ENCODE results near the gene JAM2.
"Not testable (repeated sequence)": the region's sequence is repeated elsewhere in the genome, so short reads cannot be mapped to it uniquely, and the experiment has no call there.

JAM2 gene

GRCh38 chr21:25691976-25692375 is 52.9 kb downstream of the JAM2 start:
- TF ChIP-seq, protein P1, sequence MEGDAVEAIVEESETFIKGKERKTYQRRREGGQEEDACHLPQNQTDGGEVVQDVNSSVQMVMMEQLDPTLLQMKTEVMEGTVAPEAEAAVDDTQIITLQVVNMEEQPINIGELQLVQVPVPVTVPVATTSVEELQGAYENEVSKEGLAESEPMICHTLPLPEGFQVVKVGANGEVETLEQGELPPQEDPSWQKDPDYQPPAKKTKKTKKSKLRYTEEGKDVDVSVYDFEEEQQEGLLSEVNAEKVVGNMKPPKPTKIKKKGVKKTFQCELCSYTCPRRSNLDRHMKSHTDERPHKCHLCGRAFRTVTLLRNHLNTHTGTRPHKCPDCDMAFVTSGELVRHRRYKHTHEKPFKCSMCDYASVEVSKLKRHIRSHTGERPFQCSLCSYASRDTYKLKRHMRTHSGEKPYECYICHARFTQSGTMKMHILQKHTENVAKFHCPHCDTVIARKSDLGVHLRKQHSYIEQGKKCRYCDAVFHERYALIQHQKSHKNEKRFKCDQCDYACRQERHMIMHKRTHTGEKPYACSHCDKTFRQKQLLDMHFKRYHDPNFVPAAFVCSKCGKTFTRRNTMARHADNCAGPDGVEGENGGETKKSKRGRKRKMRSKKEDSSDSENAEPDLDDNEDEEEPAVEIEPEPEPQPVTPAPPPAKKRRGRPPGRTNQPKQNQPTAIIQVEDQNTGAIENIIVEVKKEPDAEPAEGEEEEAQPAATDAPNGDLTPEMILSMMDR (IDR thresholded peaks at IDR 0.05) = no peak
- no peak for DNase-seq (ENCODE audit: low spot score)
- Histone ChIP-seq H3K4me3 (no peak overlapping the region), H3K27ac (no peak overlapping the region)

DNA sequence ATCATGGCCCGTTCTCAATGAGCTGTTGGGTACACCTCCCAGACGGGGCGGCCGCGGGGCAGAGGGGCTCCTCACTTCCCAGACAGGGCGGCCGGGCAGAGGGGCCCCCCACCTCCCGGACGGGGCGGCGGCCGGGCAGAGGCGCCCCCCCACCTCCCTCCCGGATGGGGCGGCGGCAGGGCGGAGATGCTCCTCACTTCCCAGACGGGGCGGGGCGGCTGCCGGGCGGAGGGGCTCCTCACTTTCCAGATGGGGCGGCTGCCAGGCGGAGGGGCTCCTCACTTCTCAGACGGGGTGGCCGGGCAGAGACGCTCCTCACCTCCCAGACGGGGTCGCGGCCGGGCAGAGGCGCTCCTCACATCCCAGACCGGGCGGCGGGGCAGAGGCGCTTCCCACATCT is 56.4 kb downstream of the JAM2 start:
- not testable (repeated sequence) for H3K4me3 ChIP-seq; DNase-seq (ENCODE audit: low spot score); H3K27ac ChIP-seq

DNA sequence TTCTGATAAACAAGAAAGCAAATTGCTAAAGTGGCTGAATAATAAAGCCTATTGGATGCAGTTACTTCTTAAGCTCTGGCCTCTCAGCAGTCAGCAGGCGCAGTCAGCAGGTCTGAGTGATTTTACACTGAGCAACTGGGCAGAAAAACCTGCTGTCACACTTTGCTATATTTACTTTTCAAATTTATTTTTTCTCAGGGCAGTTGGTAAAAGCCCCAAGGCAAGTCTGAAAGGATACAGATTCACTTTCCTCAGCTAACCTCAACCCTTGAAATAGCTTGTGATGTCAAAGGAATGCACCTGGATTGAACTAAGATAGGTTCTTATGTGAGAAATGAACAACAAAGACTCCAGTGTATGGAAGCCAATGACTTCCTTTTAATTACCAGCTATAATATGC is 61.7 kb downstream of the JAM2 start:
- Histone ChIP-seq H3K4me3 (no peak overlapping the region), H3K27ac (no peak overlapping the region)
- DNase-seq (ENCODE audit: low spot score) = no peak
- TF ChIP-seq, protein P1 (IDR thresholded peaks at IDR 0.05) = no peak

GRCh38 chr21:25701529-25701928 is 62.5 kb downstream of the JAM2 start:
- TF ChIP-seq, protein P1 (IDR thresholded peaks at IDR 0.05) = no peak
- Histone ChIP-seq H3K27ac (no peak overlapping the region), H3K4me3 (no peak overlapping the region)
- DNase-seq (ENCODE audit: low spot score) = no peak

GRCh38 chr21:25708467-25709065 is 69.5 kb downstream of the JAM2 start:
- no peak for DNase-seq (ENCODE audit: low spot score)
- no peak overlapping the region for H3K27ac ChIP-seq
- H3K4me3 ChIP-seq = no peak overlapping the region
- TF ChIP-seq, protein P1 (IDR thresholded peaks at IDR 0.05) = peak; percentile 73

DNA sequence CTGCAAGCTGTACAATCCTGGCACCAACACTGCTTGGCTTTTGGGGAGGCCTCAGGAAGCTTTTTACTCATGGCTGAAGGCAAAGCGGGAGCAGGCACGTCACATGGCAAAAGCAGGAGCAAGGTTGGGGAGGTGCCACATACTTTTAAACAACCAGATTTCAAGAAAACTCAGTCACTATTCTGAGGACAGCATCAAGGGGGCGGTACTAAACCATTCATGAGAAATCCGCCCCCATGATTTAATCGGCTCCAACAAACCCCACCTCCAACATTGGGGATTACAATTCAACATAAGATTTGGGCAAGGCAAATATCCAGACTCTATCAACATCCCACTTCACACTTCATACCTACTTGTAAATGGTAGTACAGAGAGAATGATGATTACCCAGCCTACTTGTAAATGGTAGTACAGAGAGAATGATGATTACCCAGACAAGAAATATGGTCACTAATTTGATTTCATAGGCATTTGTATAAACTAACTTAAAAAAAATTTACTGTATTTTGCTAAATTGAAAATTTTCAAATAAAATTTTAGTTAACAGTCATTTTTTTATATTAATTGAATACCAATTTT is 70.7 kb downstream of the JAM2 start:
- Histone ChIP-seq H3K27ac (no peak overlapping the region), H3K4me3 (no peak overlapping the region)
- DNase-seq (ENCODE audit: low spot score) = no peak
- TF ChIP-seq, protein P1 (IDR thresholded peaks at IDR 0.05) = no peak

- no peak for DNase-seq (ENCODE audit: low spot score)
- TF ChIP-seq, protein P1 (IDR thresholded peaks at IDR 0.05) = no peak
- Histone ChIP-seq H3K4me3 (no peak overlapping the region), H3K27ac (no peak overlapping the region)
Measured at GRCh38 chr21:25710550-25710949, 71.5 kb downstream of the JAM2 start.

DNA sequence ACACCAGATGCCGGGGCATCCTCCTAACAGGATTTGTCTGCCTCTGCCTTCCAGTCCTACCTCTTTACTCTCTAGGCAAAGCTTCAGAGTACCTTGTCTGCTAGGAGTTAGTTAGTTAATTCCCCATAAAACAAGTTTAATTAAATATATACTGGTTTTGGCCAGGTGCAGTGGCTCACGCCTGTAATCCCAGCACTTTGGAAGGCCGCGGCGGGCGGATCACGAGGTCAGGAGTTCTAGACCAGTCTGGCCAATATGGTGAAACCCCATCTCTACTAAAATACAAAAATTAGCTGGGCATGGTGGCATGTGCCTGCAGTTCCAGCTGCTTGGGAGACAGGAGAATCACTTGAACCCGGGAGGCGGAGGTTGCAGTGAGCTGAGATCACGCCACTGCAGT is 75.0 kb downstream of the JAM2 start:
- H3K4me3 ChIP-seq; H3K27ac ChIP-seq; DNase-seq (ENCODE audit: low spot score): not testable (repeated sequence)
